Epithelial cell of esophagus (primary cell): ENCODE results near the gene STEAP2.

Experiments
- DNase-seq: peaks from one replicate; pipeline ENCODE4 v3.0.0; 2010; ENCODE audit warnings: low read depth
- H3K4me3 ChIP-seq: 2 replicates; pipeline ENCODE4 v1.5.1; 2011; ENCODE audit warnings: mild to moderate bottlenecking, low read length, control low read depth
- TF ChIP-seq, protein P1 (sequence below): IDR thresholded peaks from 2 replicates; pipeline ENCODE4 v1.5.1; 2011; ENCODE audit warnings: low read depth, mild to moderate bottlenecking, low read length, control low read depth, inconsistent platforms; ENCODE audit not compliant: insufficient read depth; ENCODE audit errors: missing control alignments

Gene STEAP2

DNA sequence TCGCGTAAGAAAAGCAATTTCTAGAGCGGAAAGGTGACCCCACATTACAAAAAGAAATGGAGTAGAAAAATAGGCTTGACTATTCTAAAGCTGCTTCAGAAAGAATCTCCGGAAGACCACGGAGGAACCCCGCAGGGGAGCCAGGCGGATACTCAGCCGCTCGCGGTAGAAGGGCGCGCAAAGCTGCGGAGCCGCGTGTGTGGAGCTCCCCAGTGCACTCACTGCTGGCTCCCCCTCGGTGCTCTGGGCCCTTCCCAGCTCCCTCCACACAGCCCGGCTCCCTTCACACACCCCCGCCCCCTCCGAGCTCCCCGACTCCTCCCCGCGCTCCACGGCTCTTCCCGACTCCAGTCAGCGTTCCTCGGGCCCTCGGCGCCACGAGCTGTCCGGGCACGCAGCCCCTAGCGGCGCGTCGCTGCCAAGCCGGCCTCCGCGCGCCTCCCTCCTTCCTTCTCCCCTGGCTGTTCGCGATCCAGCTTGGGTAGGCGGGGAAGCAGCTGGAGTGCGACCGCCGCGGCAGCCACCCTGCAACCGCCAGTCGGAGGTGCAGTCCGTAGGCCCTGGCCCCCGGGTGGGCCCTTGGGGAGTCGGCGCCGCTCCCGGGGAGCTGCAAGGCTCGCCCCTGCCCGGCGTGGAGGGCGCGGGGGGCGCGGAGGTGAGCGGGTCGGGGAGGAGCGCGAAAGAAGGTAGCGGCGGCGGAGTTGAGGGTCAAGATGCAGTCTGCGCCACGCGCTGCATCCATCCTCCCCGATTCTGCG lies at the start of gene STEAP2:
Gene STEAP2, plus strand, starts transcription at position 350 of the 758 bp plus-strand sequence. CDS start 13,343 bp downstream, outside the sequence.
- TF ChIP-seq, protein P1, sequence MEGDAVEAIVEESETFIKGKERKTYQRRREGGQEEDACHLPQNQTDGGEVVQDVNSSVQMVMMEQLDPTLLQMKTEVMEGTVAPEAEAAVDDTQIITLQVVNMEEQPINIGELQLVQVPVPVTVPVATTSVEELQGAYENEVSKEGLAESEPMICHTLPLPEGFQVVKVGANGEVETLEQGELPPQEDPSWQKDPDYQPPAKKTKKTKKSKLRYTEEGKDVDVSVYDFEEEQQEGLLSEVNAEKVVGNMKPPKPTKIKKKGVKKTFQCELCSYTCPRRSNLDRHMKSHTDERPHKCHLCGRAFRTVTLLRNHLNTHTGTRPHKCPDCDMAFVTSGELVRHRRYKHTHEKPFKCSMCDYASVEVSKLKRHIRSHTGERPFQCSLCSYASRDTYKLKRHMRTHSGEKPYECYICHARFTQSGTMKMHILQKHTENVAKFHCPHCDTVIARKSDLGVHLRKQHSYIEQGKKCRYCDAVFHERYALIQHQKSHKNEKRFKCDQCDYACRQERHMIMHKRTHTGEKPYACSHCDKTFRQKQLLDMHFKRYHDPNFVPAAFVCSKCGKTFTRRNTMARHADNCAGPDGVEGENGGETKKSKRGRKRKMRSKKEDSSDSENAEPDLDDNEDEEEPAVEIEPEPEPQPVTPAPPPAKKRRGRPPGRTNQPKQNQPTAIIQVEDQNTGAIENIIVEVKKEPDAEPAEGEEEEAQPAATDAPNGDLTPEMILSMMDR = peak; percentile 36
- peak; percentile 87 for DNase-seq
- H3K4me3 ChIP-seq = peak within 1 kb of the TSS; percentile 56

DNA sequence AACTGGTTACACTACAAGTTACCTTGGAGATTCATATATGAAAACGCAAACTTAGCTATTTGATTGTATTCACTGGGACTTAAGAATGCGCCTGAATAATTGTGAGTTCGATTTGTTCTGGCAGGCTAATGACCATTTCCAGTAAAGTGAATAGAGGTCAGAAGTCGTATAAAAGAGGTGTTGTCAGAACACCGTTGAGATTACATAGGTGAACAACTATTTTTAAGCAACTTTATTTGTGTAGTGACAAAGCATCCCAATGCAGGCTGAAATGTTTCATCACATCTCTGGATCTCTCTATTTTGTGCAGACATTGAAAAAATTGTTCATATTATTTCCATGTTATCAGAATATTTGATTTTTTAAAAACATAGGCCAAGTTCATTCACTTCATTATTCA lies 48.0 kb upstream of the STEAP2 start:
- TF ChIP-seq, protein P1 = no peak
- H3K4me3 ChIP-seq = no peak overlapping the region
- no peak for DNase-seq

DNA sequence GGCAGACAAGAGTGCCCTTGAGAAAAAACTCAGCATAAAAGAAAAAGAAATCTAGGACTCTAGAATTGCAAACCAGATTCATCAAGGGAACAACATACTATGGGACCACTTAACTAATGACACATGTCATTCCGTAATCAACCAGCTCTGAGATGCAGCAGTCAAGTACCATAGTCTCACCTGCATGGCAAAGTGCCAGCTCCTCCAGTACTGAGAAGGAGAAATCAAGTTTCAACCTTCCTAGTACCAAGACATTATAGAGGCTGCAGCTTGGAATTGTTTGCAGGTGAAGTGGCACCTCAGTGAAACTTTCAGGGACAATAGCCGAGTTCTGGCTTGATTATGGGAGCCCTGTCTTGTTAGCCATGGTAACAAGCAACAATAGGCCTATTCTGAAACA lies 45.8 kb upstream of the STEAP2 start:
- H3K4me3 ChIP-seq = no peak overlapping the region
- TF ChIP-seq, protein P1 = no peak
- peak; percentile 12 for DNase-seq

DNA sequence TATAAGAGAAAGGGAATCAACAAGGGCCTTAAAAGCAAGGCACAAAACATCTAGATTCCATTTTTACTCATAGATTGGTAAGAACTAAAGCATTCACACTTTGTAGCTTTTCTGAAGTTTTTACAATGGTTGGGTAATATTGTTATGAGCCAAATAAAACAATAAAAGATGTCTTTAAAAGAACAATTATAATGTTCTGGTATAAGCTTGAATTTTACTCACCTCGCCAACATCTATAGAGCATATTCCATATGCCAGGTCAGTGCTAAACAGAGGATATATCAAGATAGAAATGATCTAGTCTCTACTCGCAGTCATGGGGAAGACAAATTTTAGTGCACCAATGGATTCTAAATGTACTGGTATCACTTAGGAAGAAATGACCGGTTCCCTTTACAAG lies 45.4 kb upstream of the STEAP2 start:
- TF ChIP-seq, protein P1 = no peak
- DNase-seq = no peak
- no peak overlapping the region for H3K4me3 ChIP-seq

DNA sequence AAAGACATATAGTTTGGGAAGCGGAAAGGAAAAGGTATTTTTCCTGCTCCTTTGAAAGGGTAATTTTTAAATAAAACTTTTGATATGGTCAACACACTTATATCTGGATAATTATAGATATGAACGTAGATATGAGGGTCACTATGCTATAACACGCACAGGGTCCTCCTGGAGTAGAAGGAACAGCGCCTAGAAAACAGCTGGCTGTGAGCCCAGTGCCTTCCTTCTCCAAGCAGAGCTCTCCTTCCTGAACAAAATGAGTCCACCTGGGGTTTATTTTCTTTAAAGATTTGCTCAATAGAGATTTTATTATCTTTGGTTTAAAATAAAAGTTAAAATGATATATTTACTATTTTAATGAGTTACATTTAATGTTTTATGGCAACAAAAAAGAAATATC lies 44.2 kb upstream of the STEAP2 start:
- TF ChIP-seq, protein P1 = no peak
- H3K4me3 ChIP-seq = no peak overlapping the region
- DNase-seq = no peak

DNA sequence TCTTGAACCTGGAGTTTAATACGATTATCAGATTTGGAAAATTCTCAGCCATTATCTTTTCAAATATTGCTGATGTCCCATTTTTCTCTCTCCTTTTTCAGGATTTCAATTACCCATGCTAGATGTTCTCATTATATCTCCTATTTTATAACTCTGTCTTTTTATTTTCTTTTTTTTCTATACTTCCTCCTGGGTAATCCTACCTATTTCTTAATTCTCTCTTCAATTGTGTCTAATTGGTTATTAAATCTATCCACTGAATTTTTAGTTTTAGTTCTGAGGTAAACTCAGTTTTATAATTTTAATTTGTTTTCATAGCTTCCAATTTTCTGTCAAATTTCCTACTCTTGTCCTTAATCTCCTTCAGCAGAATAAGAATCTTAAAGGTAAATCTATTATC lies 41.6 kb upstream of the STEAP2 start:
- DNase-seq = no peak
- TF ChIP-seq, protein P1 = no peak
- no peak overlapping the region for H3K4me3 ChIP-seq

DNA sequence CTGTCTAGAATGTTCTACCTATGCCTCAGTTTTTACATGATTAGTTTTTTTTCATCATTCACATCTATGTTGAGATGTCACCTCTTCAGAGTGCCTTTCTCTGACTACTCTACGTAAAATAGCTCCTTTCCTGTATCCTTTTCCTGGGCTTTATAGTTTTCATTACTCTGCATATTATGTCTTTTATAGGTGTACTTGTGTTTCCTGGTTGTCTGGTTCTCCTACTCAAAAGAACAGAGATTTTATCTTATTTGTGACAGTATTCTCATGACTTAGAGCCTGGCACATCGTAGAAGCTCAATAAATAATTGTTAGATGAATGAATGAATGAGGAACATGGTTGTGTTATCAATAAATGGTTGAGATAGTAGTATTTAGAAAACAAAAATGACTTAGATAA lies 39.4 kb upstream of the STEAP2 start:
- TF ChIP-seq, protein P1 = no peak

More for the DNA sequence above, 39.4 kb upstream of the STEAP2 start:
- DNase-seq = no peak
- H3K4me3 ChIP-seq = no peak overlapping the region
